ENCODE data around the gene ECI2. TPM values are rescaled to one million over a fixed set of nuclear protein-coding genes. Genes with fewer than 3 reads are reported as not detected.
"Not testable (repeated sequence)": the region's sequence is repeated elsewhere in the genome, so short reads cannot be mapped to it uniquely, and the experiment has no call there.

Gene ECI2
- total RNA-seq, 1 experiment from 2014 or later = 19.7 TPM

DNA sequence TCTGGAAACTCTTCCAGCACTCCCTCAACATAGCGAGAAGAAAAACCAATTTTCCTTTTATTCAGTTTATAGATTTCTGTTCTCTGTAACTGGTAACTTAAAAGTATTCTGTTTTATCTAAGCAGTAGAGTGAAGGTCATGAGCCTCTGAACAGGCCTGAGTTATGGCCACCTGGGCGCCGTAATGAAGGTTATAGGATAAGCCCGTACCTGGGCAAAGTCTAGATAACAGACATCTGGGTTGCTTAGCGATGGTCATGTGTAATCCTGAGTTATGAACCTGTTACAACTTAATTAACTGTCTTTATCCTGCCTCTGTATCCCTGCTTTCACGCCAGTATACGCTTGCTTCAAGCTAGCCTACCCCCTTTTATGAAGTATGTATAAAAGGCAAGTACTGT is 43.4 kb downstream of the ECI2 start:
- no peak for DNase-seq
- intact Hi-C loops (cut with micrococcal nuclease; ENCODE audit: unreplicated experiment) = no loop called here
- H3K9me3 Mint-ChIP-seq (ENCODE audit: low read depth, unreplicated experiment) = no peaks in the 10 kb centered on the region
- no peak overlapping the region for H3K27ac Mint-ChIP-seq (ENCODE audit: unreplicated experiment)
- TF ChIP-seq, protein P1, sequence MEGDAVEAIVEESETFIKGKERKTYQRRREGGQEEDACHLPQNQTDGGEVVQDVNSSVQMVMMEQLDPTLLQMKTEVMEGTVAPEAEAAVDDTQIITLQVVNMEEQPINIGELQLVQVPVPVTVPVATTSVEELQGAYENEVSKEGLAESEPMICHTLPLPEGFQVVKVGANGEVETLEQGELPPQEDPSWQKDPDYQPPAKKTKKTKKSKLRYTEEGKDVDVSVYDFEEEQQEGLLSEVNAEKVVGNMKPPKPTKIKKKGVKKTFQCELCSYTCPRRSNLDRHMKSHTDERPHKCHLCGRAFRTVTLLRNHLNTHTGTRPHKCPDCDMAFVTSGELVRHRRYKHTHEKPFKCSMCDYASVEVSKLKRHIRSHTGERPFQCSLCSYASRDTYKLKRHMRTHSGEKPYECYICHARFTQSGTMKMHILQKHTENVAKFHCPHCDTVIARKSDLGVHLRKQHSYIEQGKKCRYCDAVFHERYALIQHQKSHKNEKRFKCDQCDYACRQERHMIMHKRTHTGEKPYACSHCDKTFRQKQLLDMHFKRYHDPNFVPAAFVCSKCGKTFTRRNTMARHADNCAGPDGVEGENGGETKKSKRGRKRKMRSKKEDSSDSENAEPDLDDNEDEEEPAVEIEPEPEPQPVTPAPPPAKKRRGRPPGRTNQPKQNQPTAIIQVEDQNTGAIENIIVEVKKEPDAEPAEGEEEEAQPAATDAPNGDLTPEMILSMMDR (IDR thresholded peaks at IDR 0.05; ENCODE audit: unreplicated experiment) = no peak
- no TSS peak for BruUV-seq (replicated peaks)
- H3K4me3 Mint-ChIP-seq (ENCODE audit: low read depth, unreplicated experiment) = no peak overlapping the region
- H3K4me1 Mint-ChIP-seq (ENCODE audit: low read depth, unreplicated experiment) = no peaks in the 10 kb centered on the region
- no peaks in the 10 kb centered on the region for H3K27me3 Mint-ChIP-seq (ENCODE audit: unreplicated experiment)
- no peaks in the 10 kb centered on the region for H3K36me3 Mint-ChIP-seq (ENCODE audit: insufficient read depth, unreplicated experiment)
- CTCF ChIA-PET = no interaction called here

DNA sequence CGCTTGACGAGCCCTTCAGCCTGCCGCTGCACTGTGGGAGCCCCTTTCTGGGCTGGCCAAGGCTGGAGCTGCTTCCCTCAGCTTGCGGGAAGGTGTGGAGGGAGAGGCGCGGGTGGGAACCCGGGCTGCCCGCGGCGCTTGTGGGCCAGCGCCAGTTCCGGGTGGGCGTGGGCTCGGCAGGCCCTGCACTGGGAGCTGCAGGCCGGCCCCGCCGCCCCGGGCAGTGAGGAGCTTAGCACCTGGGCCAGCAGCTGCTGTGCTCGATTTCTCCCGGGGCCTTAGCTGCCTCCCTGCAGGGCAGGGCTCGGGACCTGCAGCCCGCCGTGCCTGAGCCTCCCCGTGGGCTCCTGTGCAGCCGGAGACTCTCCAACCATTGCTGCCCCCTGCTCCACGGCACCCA is 45.3 kb downstream of the ECI2 start:
- BruUV-seq (replicated peaks); CTCF ChIA-PET; intact Hi-C loops (cut with micrococcal nuclease; ENCODE audit: unreplicated experiment); H3K9me3 Mint-ChIP-seq (ENCODE audit: low read depth, unreplicated experiment); DNase-seq; H3K36me3 Mint-ChIP-seq (ENCODE audit: insufficient read depth, unreplicated experiment); H3K27me3 Mint-ChIP-seq (ENCODE audit: unreplicated experiment); H3K4me1 Mint-ChIP-seq (ENCODE audit: low read depth, unreplicated experiment); H3K4me3 Mint-ChIP-seq (ENCODE audit: low read depth, unreplicated experiment); H3K27ac Mint-ChIP-seq (ENCODE audit: unreplicated experiment): not testable (repeated sequence)

DNA sequence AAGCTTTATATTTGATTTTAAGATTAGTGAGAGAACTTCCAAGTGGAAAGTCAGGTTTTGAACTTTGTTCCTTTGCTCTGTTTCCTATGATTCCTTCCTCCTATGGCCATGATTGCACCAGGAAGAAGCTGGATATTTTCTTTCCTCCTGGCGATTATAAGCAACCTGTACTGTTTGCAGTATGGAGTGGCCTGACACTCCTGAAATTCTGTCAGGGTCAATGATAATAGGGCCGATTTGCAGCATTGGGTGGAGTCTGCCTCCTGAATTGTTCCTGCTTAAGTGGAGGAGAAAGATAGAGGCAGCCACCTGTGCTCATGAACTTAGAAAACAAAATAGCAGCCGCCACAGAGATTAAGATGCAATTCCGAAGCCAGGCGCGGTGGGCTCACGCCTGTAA is 46.7 kb downstream of the ECI2 start:
- DNase-seq = no peak
- BruUV-seq (replicated peaks) = no TSS peak
- H3K36me3 Mint-ChIP-seq (ENCODE audit: insufficient read depth, unreplicated experiment) = no peaks in the 10 kb centered on the region
- H3K27me3 Mint-ChIP-seq (ENCODE audit: unreplicated experiment) = no peaks in the 10 kb centered on the region
- no peak overlapping the region for H3K4me3 Mint-ChIP-seq (ENCODE audit: low read depth, unreplicated experiment)
- CTCF ChIA-PET = no interaction called here
- intact Hi-C loops (cut with micrococcal nuclease; ENCODE audit: unreplicated experiment) = no loop called here
- no peaks in the 10 kb centered on the region for H3K4me1 Mint-ChIP-seq (ENCODE audit: low read depth, unreplicated experiment)
- TF ChIP-seq, protein P1 (IDR thresholded peaks at IDR 0.05; ENCODE audit: unreplicated experiment) = no peak
- H3K9me3 Mint-ChIP-seq (ENCODE audit: low read depth, unreplicated experiment) = no peaks in the 10 kb centered on the region
- no peak overlapping the region for H3K27ac Mint-ChIP-seq (ENCODE audit: unreplicated experiment)

DNA sequence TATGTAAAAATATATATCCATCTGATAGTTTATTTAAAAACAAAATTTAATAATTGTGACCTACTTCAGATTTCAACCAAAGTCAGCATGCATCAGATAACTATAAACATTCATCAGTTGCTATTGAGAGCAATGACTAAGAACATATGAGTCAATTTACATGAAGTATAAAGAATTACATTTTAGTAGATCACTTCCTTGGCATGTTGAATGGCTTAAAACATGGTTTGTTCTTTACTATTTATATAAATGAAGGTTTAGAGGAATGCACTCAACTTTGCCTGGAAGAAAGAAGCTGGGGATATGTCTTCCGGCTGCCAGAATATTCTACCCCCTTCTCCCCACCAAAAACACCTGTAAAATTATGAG is 50.1 kb downstream of the ECI2 start:
- no peaks in the 10 kb centered on the region for H3K36me3 Mint-ChIP-seq (ENCODE audit: insufficient read depth, unreplicated experiment)

More for the DNA sequence above, 50.1 kb downstream of the ECI2 start:
- H3K4me3 Mint-ChIP-seq (ENCODE audit: low read depth, unreplicated experiment) = no peak overlapping the region
- no peak overlapping the region for H3K27ac Mint-ChIP-seq (ENCODE audit: unreplicated experiment)
- no peaks in the 10 kb centered on the region for H3K4me1 Mint-ChIP-seq (ENCODE audit: low read depth, unreplicated experiment)
- DNase-seq = no peak
- intact Hi-C loops (cut with micrococcal nuclease; ENCODE audit: unreplicated experiment) = no loop called here
- H3K9me3 Mint-ChIP-seq (ENCODE audit: low read depth, unreplicated experiment) = no peaks in the 10 kb centered on the region
- TF ChIP-seq, protein P1 (IDR thresholded peaks at IDR 0.05; ENCODE audit: unreplicated experiment) = no peak
- BruUV-seq (replicated peaks) = no TSS peak
- CTCF ChIA-PET = interaction anchor here (0.9 kb wide), 1 partner anchor 17 kb away, joined by 3 read pairs; no protein-coding TSS in a partner anchor
- H3K27me3 Mint-ChIP-seq (ENCODE audit: unreplicated experiment) = no peaks in the 10 kb centered on the region
